Myocyte (in vitro differentiated cells): ENCODE results near the gene THRB. TPM values are rescaled to one million over a fixed set of nuclear protein-coding genes. Genes with fewer than 3 reads are reported as not detected.

Experiments used
- DNase-seq: peaks from one replicate; pipeline ENCODE4 v3.0.0-alpha.2; 2012; ENCODE audit warnings: low read depth
- total RNA-seq: library from RNA; depleted of rRNA; stranded (reverse); fragments of >200 nt; gene quantifications from 2 replicates; pipeline ENCODE4 v1.2.3, GENCODE V29; 2014

Gene THRB
- total RNA-seq, 1 donor from 2014 or later, result 5.1 TPM

- DNase-seq, result peak; percentile 44
Measured at GRCh38 chr3:24490151-24490550, 4.5 kb downstream of the THRB start.

- DNase-seq, result no peak
Measured at GRCh38 chr3:24487325-24488262, 7.1 kb downstream of the THRB start.

- DNase-seq, result no peak
Measured at GRCh38 chr3:24485511-24485910, 9.1 kb downstream of the THRB start.

- DNase-seq, result no peak
Measured at GRCh38 chr3:24483873-24484272, 10.8 kb downstream of the THRB start.

GRCh38 chr3:24482096-24482705, 12.4 kb downstream of the THRB start:
- DNase-seq, result no peak

GRCh38 chr3:24481193-24481592, 13.5 kb downstream of the THRB start:
- no peak for DNase-seq

GRCh38 chr3:24480497-24480896, 14.2 kb downstream of the THRB start:
- DNase-seq, result no peak

- DNase-seq, result no peak
Measured at GRCh38 chr3:24479816-24480215, 14.8 kb downstream of the THRB start.

- no peak for DNase-seq
Measured at GRCh38 chr3:24476871-24477656, 17.6 kb downstream of the THRB start.

- DNase-seq, result peak; percentile 61
Measured at GRCh38 chr3:24475925-24476324, 18.7 kb downstream of the THRB start.

- DNase-seq, result no peak
Measured at GRCh38 chr3:24474862-24475261, 19.8 kb downstream of the THRB start.

GRCh38 chr3:24472358-24472757, 22.3 kb downstream of the THRB start:
- no peak for DNase-seq

GRCh38 chr3:24471486-24471885, 23.2 kb downstream of the THRB start:
- no peak for DNase-seq

- no peak for DNase-seq
Measured at GRCh38 chr3:24470277-24470676, 24.4 kb downstream of the THRB start.

GRCh38 chr3:24464389-24464788, 30.3 kb downstream of the THRB start:
- DNase-seq, result no peak

- no peak for DNase-seq
Measured at GRCh38 chr3:24462737-24463136, 31.9 kb downstream of the THRB start.

GRCh38 chr3:24460974-24461373, 33.7 kb downstream of the THRB start:
- no peak for DNase-seq

- DNase-seq, result no peak
Measured at GRCh38 chr3:24457719-24458118, 36.9 kb downstream of the THRB start.

- DNase-seq, result no peak
Measured at GRCh38 chr3:24454856-24455255, 39.8 kb downstream of the THRB start.

GRCh38 chr3:24454393-24454792, 40.3 kb downstream of the THRB start:
- DNase-seq, result no peak

GRCh38 chr3:24451461-24452099, 43.1 kb downstream of the THRB start:
- no peak for DNase-seq
